Measurements from ENCODE around the gene RAG2. TPM values are rescaled to one million over a fixed set of nuclear protein-coding genes. Genes with fewer than 3 reads are reported as not detected.

RAG2 gene
- total RNA-seq, 1 experiment from 2014 or later, result 0.10 TPM

DNA sequence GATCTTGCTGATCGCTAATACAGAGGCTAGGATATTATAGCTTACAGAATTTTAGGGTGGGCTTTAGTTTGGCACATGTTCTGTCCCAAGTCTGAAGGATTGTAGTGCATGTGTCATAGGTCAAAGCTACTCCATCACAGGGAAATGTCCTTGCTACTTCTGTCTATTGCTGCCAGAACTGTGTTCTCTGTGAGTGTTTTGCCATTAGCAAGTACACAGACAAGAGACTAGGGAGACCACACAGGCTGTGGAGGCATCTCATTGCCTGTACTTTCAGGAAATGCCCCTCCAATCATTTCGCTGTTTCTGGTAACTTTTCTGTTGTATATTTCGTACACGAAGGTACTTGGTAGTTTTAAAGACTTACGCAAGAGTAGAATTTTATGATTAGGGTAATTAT, 25.5 kb upstream of the RAG2 start:
- ATAC-seq (no peak), DNase-seq (ENCODE audit: low read depth, low spot score) (no peak)
- ChIA-PET CTCF (interaction anchor here (0.5 kb wide), 1 partner anchor 121 kb away, joined by 4 read pairs; no protein-coding TSS in a partner anchor), POLR2A (no interaction called here)
- H3K4me1 ChIP-seq (ENCODE audit: control insufficient read depth, insufficient read depth, low read length), result peaks cover 3% of the 10 kb centered on the region
- H3K27ac ChIP-seq (ENCODE audit: low read length), result no peak overlapping the region
- no peaks in the 10 kb centered on the region for H3K27me3 ChIP-seq (ENCODE audit: control insufficient read depth, insufficient read depth, low read length)
- intact Hi-C loops (cut with micrococcal nuclease; ENCODE audit: unreplicated experiment), result loop anchor here (5.0 kb wide), 1 partner anchor 124 kb away; no protein-coding TSS in a partner anchor
- H3K36me3 ChIP-seq (ENCODE audit: control insufficient read depth, insufficient read depth, low read length), result no peaks in the 10 kb centered on the region
- H3K4me3 ChIP-seq (ENCODE audit: low read depth in 2 of 2, low read length in 2 of 2), result no peak overlapping the region
- in situ Hi-C loops (cut with HindIII; ENCODE audit: low pct_unique_long_range_greater_than_20kb, low sequenced_read_pairs), result no loop called here
- BruUV-seq (replicated peaks), result no TSS peak
- TF ChIP-seq SIN3A (IDR thresholded peaks at IDR 0.05; ENCODE audit: borderline replicate concordance, insufficient read depth, low read depth, low read length), result no peak
- TF ChIP-seq, protein P1, sequence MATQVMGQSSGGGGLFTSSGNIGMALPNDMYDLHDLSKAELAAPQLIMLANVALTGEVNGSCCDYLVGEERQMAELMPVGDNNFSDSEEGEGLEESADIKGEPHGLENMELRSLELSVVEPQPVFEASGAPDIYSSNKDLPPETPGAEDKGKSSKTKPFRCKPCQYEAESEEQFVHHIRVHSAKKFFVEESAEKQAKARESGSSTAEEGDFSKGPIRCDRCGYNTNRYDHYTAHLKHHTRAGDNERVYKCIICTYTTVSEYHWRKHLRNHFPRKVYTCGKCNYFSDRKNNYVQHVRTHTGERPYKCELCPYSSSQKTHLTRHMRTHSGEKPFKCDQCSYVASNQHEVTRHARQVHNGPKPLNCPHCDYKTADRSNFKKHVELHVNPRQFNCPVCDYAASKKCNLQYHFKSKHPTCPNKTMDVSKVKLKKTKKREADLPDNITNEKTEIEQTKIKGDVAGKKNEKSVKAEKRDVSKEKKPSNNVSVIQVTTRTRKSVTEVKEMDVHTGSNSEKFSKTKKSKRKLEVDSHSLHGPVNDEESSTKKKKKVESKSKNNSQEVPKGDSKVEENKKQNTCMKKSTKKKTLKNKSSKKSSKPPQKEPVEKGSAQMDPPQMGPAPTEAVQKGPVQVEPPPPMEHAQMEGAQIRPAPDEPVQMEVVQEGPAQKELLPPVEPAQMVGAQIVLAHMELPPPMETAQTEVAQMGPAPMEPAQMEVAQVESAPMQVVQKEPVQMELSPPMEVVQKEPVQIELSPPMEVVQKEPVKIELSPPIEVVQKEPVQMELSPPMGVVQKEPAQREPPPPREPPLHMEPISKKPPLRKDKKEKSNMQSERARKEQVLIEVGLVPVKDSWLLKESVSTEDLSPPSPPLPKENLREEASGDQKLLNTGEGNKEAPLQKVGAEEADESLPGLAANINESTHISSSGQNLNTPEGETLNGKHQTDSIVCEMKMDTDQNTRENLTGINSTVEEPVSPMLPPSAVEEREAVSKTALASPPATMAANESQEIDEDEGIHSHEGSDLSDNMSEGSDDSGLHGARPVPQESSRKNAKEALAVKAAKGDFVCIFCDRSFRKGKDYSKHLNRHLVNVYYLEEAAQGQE (IDR thresholded peaks at IDR 0.05; ENCODE audit: insufficient read depth in 1 of 2, low read depth in 2 of 2, low read length in 1 of 2), result no peak
- TF ChIP-seq POLR2AphosphoS5 (IDR thresholded peaks at IDR 0.05; ENCODE audit: low read depth, low read length), result no peak
- TF ChIP-seq, protein P2, sequence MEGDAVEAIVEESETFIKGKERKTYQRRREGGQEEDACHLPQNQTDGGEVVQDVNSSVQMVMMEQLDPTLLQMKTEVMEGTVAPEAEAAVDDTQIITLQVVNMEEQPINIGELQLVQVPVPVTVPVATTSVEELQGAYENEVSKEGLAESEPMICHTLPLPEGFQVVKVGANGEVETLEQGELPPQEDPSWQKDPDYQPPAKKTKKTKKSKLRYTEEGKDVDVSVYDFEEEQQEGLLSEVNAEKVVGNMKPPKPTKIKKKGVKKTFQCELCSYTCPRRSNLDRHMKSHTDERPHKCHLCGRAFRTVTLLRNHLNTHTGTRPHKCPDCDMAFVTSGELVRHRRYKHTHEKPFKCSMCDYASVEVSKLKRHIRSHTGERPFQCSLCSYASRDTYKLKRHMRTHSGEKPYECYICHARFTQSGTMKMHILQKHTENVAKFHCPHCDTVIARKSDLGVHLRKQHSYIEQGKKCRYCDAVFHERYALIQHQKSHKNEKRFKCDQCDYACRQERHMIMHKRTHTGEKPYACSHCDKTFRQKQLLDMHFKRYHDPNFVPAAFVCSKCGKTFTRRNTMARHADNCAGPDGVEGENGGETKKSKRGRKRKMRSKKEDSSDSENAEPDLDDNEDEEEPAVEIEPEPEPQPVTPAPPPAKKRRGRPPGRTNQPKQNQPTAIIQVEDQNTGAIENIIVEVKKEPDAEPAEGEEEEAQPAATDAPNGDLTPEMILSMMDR (IDR thresholded peaks at IDR 0.05), result no peak
- no peak for TF ChIP-seq TCF7L2 (IDR thresholded peaks at IDR 0.05; ENCODE audit: low read depth, low read length)
- no peaks in the 10 kb centered on the region for H3K9me3 ChIP-seq (ENCODE audit: control insufficient read depth, insufficient read depth, low read depth, low read length)

DNA sequence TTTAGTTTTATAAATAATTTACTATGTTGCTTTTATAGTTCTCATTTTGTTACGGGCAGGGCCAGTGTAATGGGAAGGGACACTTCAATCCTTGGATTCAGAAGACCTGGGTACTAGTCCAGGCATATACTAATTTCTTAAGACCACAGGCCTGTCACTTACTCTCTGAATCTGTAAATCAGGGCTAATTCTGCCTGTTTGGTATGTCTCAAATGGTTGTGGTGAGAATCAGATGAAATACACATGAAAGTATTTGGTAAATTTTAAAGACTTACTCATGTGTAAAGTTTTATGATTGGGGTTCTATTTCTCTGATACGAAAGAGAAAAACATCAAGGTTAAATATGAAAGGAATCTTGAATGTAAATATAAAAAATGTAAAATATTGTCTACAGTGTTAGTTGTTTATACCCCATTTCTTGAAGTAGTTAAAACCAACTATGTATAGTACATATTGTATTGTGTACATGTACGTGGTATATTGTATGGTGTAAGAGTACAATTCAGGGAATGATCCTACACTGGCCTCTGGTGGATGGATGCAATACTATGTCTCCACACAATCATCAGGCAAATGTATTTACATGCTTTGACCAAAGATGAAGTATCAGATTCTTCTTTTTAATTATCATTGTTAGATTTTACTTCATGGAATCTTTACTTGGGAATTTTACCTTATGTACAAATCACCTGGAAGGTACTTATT, 24.5 kb upstream of the RAG2 start:
- ChIA-PET POLR2A (no interaction called here), CTCF (no interaction called here)
- peak overlapping the region; percentile 36; the same call in 1 of the 2 replicates for H3K27ac ChIP-seq (ENCODE audit: low read length)
- DNase-seq (ENCODE audit: low read depth, low spot score) (peak; percentile 7), ATAC-seq (peak; percentile 95)
- in situ Hi-C loops (cut with HindIII; ENCODE audit: low pct_unique_long_range_greater_than_20kb, low sequenced_read_pairs), result no loop called here
- BruUV-seq (replicated peaks), result no TSS peak
- TF ChIP-seq, protein P2 (IDR thresholded peaks at IDR 0.05), result peak; percentile 70; the same call in 1 of the 2 replicates
- TF ChIP-seq POLR2AphosphoS5 (IDR thresholded peaks at IDR 0.05; ENCODE audit: low read depth, low read length), result no peak
- intact Hi-C loops (cut with micrococcal nuclease; ENCODE audit: unreplicated experiment), result loop anchor here (1.0 to 5.0 kb wide), 2 partner anchors 58 to 125 kb away; no protein-coding TSS in a partner anchor
- no peak overlapping the region for H3K4me3 ChIP-seq (ENCODE audit: low read depth in 2 of 2, low read length in 2 of 2)
- no peaks in the 10 kb centered on the region for H3K36me3 ChIP-seq (ENCODE audit: control insufficient read depth, insufficient read depth, low read length)
- no peaks in the 10 kb centered on the region for H3K27me3 ChIP-seq (ENCODE audit: control insufficient read depth, insufficient read depth, low read length)
- H3K4me1 ChIP-seq (ENCODE audit: control insufficient read depth, insufficient read depth, low read length), result peaks cover 3% of the 10 kb centered on the region; the same call in 1 of the 2 replicates
- no peaks in the 10 kb centered on the region for H3K9me3 ChIP-seq (ENCODE audit: control insufficient read depth, insufficient read depth, low read depth, low read length)
